ENCODE results near the gene ZFR2.

DNA sequence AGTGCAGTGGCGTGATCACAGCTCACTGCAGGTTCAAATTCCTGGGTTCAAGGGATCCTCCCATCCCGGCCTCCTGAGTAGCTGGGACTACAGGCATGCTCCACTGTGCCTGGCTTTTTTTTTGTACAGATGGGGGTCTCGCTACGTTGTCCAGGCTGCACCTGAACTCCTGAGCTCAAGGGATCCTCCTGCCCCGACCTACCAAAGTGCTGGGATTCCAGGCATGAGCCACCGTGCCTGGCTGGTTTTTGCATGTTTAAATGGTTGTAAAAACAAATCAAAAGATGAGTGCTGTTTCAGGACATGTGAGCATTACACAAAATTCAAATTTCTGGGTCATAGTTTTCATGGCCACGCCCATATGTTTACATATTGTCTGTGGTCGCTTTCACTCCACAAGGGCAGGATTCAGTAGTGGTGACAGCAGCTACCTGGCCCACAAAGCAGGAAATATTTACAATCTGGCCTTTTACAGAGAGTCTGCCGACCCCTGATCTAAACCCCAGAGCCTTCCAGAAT lies 88.0 kb downstream of the ZFR2 start:
- TF ChIP-seq REST (IDR thresholded peaks at IDR 0.05) (no peak), JUND (IDR thresholded peaks at IDR 0.05) (no peak), RAD21 (IDR thresholded peaks at IDR 0.05) (no peak), YY1 (IDR thresholded peaks at IDR 0.05) (no peak), HNF4A (conservative IDR thresholded peaks at IDR 0.05) (no peak), EGR1 (IDR thresholded peaks at IDR 0.05; ENCODE audit: low read depth in 2 of 2) (no peak), SP1 (IDR thresholded peaks at IDR 0.05) (no peak)
- TF ChIP-seq, protein P1, sequence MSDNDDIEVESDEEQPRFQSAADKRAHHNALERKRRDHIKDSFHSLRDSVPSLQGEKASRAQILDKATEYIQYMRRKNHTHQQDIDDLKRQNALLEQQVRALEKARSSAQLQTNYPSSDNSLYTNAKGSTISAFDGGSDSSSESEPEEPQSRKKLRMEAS (IDR thresholded peaks at IDR 0.05): no peak
- TF ChIP-seq, protein P2, sequence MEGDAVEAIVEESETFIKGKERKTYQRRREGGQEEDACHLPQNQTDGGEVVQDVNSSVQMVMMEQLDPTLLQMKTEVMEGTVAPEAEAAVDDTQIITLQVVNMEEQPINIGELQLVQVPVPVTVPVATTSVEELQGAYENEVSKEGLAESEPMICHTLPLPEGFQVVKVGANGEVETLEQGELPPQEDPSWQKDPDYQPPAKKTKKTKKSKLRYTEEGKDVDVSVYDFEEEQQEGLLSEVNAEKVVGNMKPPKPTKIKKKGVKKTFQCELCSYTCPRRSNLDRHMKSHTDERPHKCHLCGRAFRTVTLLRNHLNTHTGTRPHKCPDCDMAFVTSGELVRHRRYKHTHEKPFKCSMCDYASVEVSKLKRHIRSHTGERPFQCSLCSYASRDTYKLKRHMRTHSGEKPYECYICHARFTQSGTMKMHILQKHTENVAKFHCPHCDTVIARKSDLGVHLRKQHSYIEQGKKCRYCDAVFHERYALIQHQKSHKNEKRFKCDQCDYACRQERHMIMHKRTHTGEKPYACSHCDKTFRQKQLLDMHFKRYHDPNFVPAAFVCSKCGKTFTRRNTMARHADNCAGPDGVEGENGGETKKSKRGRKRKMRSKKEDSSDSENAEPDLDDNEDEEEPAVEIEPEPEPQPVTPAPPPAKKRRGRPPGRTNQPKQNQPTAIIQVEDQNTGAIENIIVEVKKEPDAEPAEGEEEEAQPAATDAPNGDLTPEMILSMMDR (IDR thresholded peaks at IDR 0.05; ENCODE audit: low read depth, low read length, missing input control): no peak
